GM18519 (cell line): ENCODE data around the gene DCC.

Experiments used
- ATAC-seq: cut with Tn5 transposase; IDR thresholded peaks from one replicate; pipeline ENCODE4 v1.9.1; 2021; ENCODE audit warnings: mild to moderate bottlenecking, moderate library complexity; ENCODE audit not compliant: unreplicated experiment, low FRiP score

DCC gene

GRCh38 chr18:53254265-53254664 is 914.3 kb downstream of the DCC start:
- ATAC-seq: no peak

- ATAC-seq: no peak
These were observed 921.2 kb downstream of the DCC start for GRCh38 chr18:53261241-53261640.

GRCh38 chr18:53266850-53267249 is 926.9 kb downstream of the DCC start:
- no peak for ATAC-seq

- no peak for ATAC-seq
These were observed 928.5 kb downstream of the DCC start for GRCh38 chr18:53268455-53268854.

GRCh38 chr18:53281406-53281805 is 941.4 kb downstream of the DCC start:
- ATAC-seq: no peak

- no peak for ATAC-seq
These were observed 943.7 kb downstream of the DCC start for GRCh38 chr18:53283708-53284107.

- ATAC-seq: no peak
These were observed 965.5 kb downstream of the DCC start for GRCh38 chr18:53305461-53305860.

- ATAC-seq: no peak
These were observed 979.6 kb downstream of the DCC start for GRCh38 chr18:53319628-53320027.

GRCh38 chr18:53322163-53322562 is 982.2 kb downstream of the DCC start:
- ATAC-seq: no peak

- ATAC-seq: no peak
These were observed 984.4 kb downstream of the DCC start for GRCh38 chr18:53324353-53324752.

GRCh38 chr18:53360501-53361443 is 1020.8 kb downstream of the DCC start:
- no peak for ATAC-seq

- no peak for ATAC-seq
These were observed 1035.6 kb downstream of the DCC start for GRCh38 chr18:53375621-53376020.

- ATAC-seq: peak; percentile 62
These were observed 1040.2 kb downstream of the DCC start for GRCh38 chr18:53380063-53380639.

- ATAC-seq: no peak
These were observed 1042.9 kb downstream of the DCC start for GRCh38 chr18:53382870-53383269.

GRCh38 chr18:53385889-53386288 is 1045.9 kb downstream of the DCC start:
- no peak for ATAC-seq

- ATAC-seq: no peak
These were observed 1047.6 kb downstream of the DCC start for GRCh38 chr18:53387581-53387980.

- ATAC-seq: no peak
These were observed 1062.7 kb downstream of the DCC start for GRCh38 chr18:53402670-53403069.

GRCh38 chr18:53408271-53408670 is 1068.3 kb downstream of the DCC start:
- ATAC-seq: no peak

- no peak for ATAC-seq
These were observed 1071.5 kb downstream of the DCC start for GRCh38 chr18:53411511-53411910.

GRCh38 chr18:53417003-53417402 is 1077.0 kb downstream of the DCC start:
- ATAC-seq: no peak

GRCh38 chr18:53421869-53422268 is 1081.9 kb downstream of the DCC start:
- ATAC-seq: no peak

GRCh38 chr18:53422896-53423295 is 1082.9 kb downstream of the DCC start:
- ATAC-seq: no peak
